OCI-LY1 (cell line): ENCODE results near the gene KRT16.

Experiments
- H2AFZ ChIP-seq: fragments of 200-600 bp; sonication (generic), shearing (Covaris generic); 2 replicates; pipeline ENCODE4 v1.6.0; 2014; ENCODE audit warnings: antibody characterized with exemption, mild to moderate bottlenecking, low read length
- H3F3A ChIP-seq: fragments of 200-600 bp; sonication (generic), shearing (Covaris generic); 2 replicates; pipeline ENCODE4 v1.6.0; 2014; ENCODE audit warnings: mild to moderate bottlenecking, antibody characterized with exemption, low read length, moderate library complexity; ENCODE audit not compliant: insufficient read depth
- H3K27ac ChIP-seq: fragments of 200-600 bp; sonication (generic); 2 replicates; pipeline ENCODE4 v1.5.1; 2014; ENCODE audit warnings: low read length, mixed run types, mild to moderate bottlenecking, low read depth; ENCODE audit not compliant: poor library complexity, severe bottlenecking
- H3K27me3 ChIP-seq: fragments of 200-600 bp; sonication (generic); 2 replicates; pipeline ENCODE4 v1.6.0; 2014; ENCODE audit warnings: antibody characterized with exemption, mild to moderate bottlenecking, low read length, moderate library complexity; ENCODE audit not compliant: insufficient read depth
- H3K36me3 ChIP-seq: fragments of 200-600 bp; sonication (generic); 2 replicates; pipeline ENCODE4 v1.6.1; 2014; ENCODE audit warnings: mild to moderate bottlenecking, antibody characterized with exemption, low read length, moderate library complexity, mixed read lengths; ENCODE audit not compliant: insufficient read depth
- H3K4me1 ChIP-seq: fragments of 200-600 bp; sonication (generic); 2 replicates; pipeline ENCODE4 v1.5.1; 2014; ENCODE audit warnings: mild to moderate bottlenecking, low read length, moderate library complexity; ENCODE audit not compliant: insufficient read depth, severe bottlenecking
- H3K4me2 ChIP-seq: fragments of 200-600 bp; sonication (generic), shearing (Covaris generic); 2 replicates; pipeline ENCODE4 v1.6.1; 2014; ENCODE audit warnings: low read length
- H3K4me3 ChIP-seq: fragments of 200-600 bp; sonication (generic); 2 replicates; pipeline ENCODE4 v1.5.1; 2014; ENCODE audit warnings: low read length, low read depth, mild to moderate bottlenecking, mixed read lengths; ENCODE audit not compliant: poor library complexity, severe bottlenecking
- H3K79me2 ChIP-seq: fragments of 200-600 bp; shearing (Covaris generic); 2 replicates; pipeline ENCODE4 v1.6.1; 2016; ENCODE audit warnings: mixed run types, low read length, mixed read lengths; ENCODE audit not compliant: insufficient read depth
- H3K9ac ChIP-seq: fragments of 200-600 bp; sonication (generic), shearing (Covaris generic); 2 replicates; pipeline ENCODE4 v1.6.1; 2014; ENCODE audit warnings: mild to moderate bottlenecking, low read length, mixed read lengths
- H3K9me2 ChIP-seq: fragments of 200-600 bp; sonication (generic), shearing (Covaris generic); 2 replicates; pipeline ENCODE4 v1.6.1; 2014; ENCODE audit warnings: low read depth, mild to moderate bottlenecking, low read length, mixed read lengths
- H3K9me3 ChIP-seq: fragments of 200-600 bp; shearing (Covaris generic); 2 replicates; pipeline ENCODE4 v1.6.1; 2014; ENCODE audit warnings: low read length, mixed read lengths
- H4K20me1 ChIP-seq: fragments of 200-600 bp; sonication (generic), shearing (Covaris generic); 2 replicates; pipeline ENCODE4 v1.6.0; 2016; ENCODE audit warnings: mild to moderate bottlenecking, low read length; ENCODE audit not compliant: insufficient read depth
- CTCF ChIP-seq: fragments of 200-600 bp; sonication (generic), shearing (Covaris generic); IDR thresholded peaks from 2 replicates; pipeline ENCODE4 v1.5.1; 2017; ENCODE audit warnings: mild to moderate bottlenecking, antibody characterized with exemption, low read length, moderate library complexity, mixed read lengths
- EZH2 ChIP-seq: fragments of 200-600 bp; sonication (generic), shearing (Covaris generic); IDR thresholded peaks from 2 replicates; pipeline ENCODE4 v1.8.0; 2017; ENCODE audit warnings: borderline replicate concordance, mixed run types, mild to moderate bottlenecking, antibody characterized with exemption, low read length, moderate library complexity, mixed read lengths

KRT16 gene

GRCh38 chr17:41656249-41657023, 43.9 kb upstream of the KRT16 start:
- Histone ChIP-seq H3K27ac (no peak overlapping the region), H3K79me2 (no peaks in the 10 kb centered on the region), H3K9me2 (no peaks in the 10 kb centered on the region), H3K9me3 (no peaks in the 10 kb centered on the region), H3K4me2 (no peak overlapping the region), H3F3A (no peaks in the 10 kb centered on the region), H4K20me1 (no peaks in the 10 kb centered on the region), H3K9ac (no peak overlapping the region), H3K4me1 (no peaks in the 10 kb centered on the region), H3K27me3 (no peaks in the 10 kb centered on the region), H2AFZ (no peak overlapping the region), H3K4me3 (no peak overlapping the region), H3K36me3 (no peaks in the 10 kb centered on the region)
- TF ChIP-seq EZH2 (no peak), CTCF (no peak)

GRCh38 chr17:41655611-41656111, 43.1 kb upstream of the KRT16 start:
- Histone ChIP-seq H3K4me2 (no peak overlapping the region), H3K4me3 (no peak overlapping the region), H3K9me2 (no peaks in the 10 kb centered on the region), H3K36me3 (no peaks in the 10 kb centered on the region), H4K20me1 (no peaks in the 10 kb centered on the region), H3F3A (no peaks in the 10 kb centered on the region), H3K27me3 (no peaks in the 10 kb centered on the region), H2AFZ (no peak overlapping the region), H3K9me3 (no peaks in the 10 kb centered on the region), H3K79me2 (no peaks in the 10 kb centered on the region), H3K9ac (no peak overlapping the region), H3K27ac (no peak overlapping the region), H3K4me1 (no peaks in the 10 kb centered on the region)
- no peak for TF ChIP-seq CTCF
- no peak for TF ChIP-seq EZH2

GRCh38 chr17:41654678-41655607, 42.4 kb upstream of the KRT16 start:
- Histone ChIP-seq H3K4me1 (no peaks in the 10 kb centered on the region), H3F3A (no peaks in the 10 kb centered on the region), H3K36me3 (no peaks in the 10 kb centered on the region), H3K27me3 (no peaks in the 10 kb centered on the region), H4K20me1 (no peaks in the 10 kb centered on the region), H3K4me2 (no peak overlapping the region), H3K9me3 (no peaks in the 10 kb centered on the region), H3K4me3 (no peak overlapping the region), H3K9ac (no peak overlapping the region), H2AFZ (no peak overlapping the region), H3K9me2 (no peaks in the 10 kb centered on the region), H3K27ac (no peak overlapping the region), H3K79me2 (no peaks in the 10 kb centered on the region)
- TF ChIP-seq EZH2 (no peak), CTCF (no peak)
